Body of pancreas (tissue), 4 donors: ENCODE measurements around the gene ANKRD33B. TPM values are rescaled to one million over a fixed set of nuclear protein-coding genes. Genes with fewer than 3 reads are reported as not detected.

ENCODE experiments used
- ATAC-seq: fragments of 150-250 bp; one replicate; pipeline ENCODE4 v1.9.1; 2016
- DNase-seq, 4 donors: peaks; one replicate each; pipeline ENCODE4 v3.0.0-alpha.2; 2019
- H3K27ac ChIP-seq, 4 donors: fragments of 200-600 bp; sonication (generic); 1 replicate in 3 of 4; 2 replicates in 1 of 4; pipeline versions ENCODE4 v1.5.1 to v1.6.1; 2016 to 2019; ENCODE audit warnings: mild to moderate bottlenecking in 1 of 4, mixed read lengths in 1 of 4, moderate library complexity in 1 of 4
- H3K27me3 ChIP-seq, 2 donors: fragments of 200-600 bp; sonication (generic); one replicate each; pipeline ENCODE4 v1.6.0; 2016; ENCODE audit warnings: mild to moderate bottlenecking in 1 of 2
- H3K36me3 ChIP-seq, 2 donors: fragments of 200-600 bp; sonication (generic); replicated peaks in 1 of 2; 2 replicates each; pipeline ENCODE4 v1.5.1; 2016; ENCODE audit warnings: low read depth in 2 of 2; ENCODE audit not compliant: insufficient read depth in 1 of 2
- H3K4me1 ChIP-seq: fragments of 200-600 bp; sonication (generic); one replicate; pipeline ENCODE4 v1.6.0; 2016
- H3K4me3 ChIP-seq, 2 donors: fragments of 200-600 bp; sonication (generic); 1 replicate in 1 of 2; 2 replicates in 1 of 2; pipeline ENCODE4 v1.5.1; 2016 to 2019
- H3K9me3 ChIP-seq, 3 donors: fragments of 200-600 bp; sonication (generic); 1 replicate in 2 of 3; 2 replicates in 1 of 3; pipeline ENCODE4 v1.5.1; 2016
- POLR2A ChIP-seq, 3 donors: fragments of 450-650 bp; IDR thresholded peaks; one replicate each; pipeline ENCODE4 v1.6.1; 2016; ENCODE audit warnings: antibody characterized with exemption in 3 of 3, mild to moderate bottlenecking in 2 of 3
- WGBS, 2 donors: methylation state at CpG; one replicate each; pipeline ENCODE4 v1.1.5; 2017; 5-methylcytosine and 5-hydroxymethylcytosine counted together
- intact Hi-C: fragments of 100-400 bp; cut with DNase I; formaldehyde crosslinking; loops from one replicate; pipeline ENCODE4 v1.15.1; 2023
- small RNA-seq: library from RNA; depleted of rRNA; stranded (forward); fragments of <200 nt; gene quantifications from one replicate; pipeline ENCODE3, GENCODE V24; 2016
- total RNA-seq, 2 donors: library from RNA; depleted of rRNA; stranded (reverse); fragments of >200 nt; gene quantifications; one replicate each; pipeline ENCODE4 v1.1.0, GENCODE V29; 2016
- TF ChIP-seq, protein P1 (sequence below), 7 experiments: fragments of 450-650 bp in 4 of 7; fragments of 200-600 bp in 3 of 7; sonication (generic) in 3 of 7; IDR thresholded peaks; one replicate each; pipeline ENCODE4 v1.5.1; 2016 to 2019; ENCODE audit warnings: antibody characterized with exemption in 7 of 7

The ANKRD33B gene
- total RNA-seq, 2 donors from 2014 or later: 2.3 to 3.9 TPM

DNA sequence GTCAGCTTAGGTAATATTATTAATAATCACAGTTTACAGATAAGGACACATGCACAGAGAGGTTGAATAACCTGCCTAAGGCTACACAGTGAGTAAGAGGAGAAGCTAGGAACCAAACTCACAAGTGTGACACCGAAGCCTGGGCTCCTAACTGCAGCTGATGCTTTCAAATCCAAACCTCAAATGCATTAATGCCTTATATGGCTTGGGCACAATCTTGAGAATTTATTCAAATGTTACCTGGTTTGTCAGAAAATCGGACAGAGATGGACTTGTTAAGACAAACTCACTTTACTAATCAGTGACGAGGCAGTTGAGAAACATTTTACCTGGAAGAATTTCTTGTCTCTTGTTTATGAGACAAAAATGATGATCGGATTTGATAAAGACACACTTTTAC is 142.5 kb downstream of the ANKRD33B start:
- Histone ChIP-seq H3K4me1 (peaks cover 80% of the 10 kb centered on the region), H3K4me3 (no peak overlapping the region), H3K9me3 (no peaks in the 10 kb centered on the region), H3K27me3 (no peaks in the 10 kb centered on the region), H3K36me3 (no peaks in the 10 kb centered on the region), H3K27ac (peak overlapping the region in 2 of 4 donors; percentile 11 to 83)
- TF ChIP-seq POLR2A (IDR thresholded peaks at IDR 0.05): no peak
- TF ChIP-seq, protein P1, sequence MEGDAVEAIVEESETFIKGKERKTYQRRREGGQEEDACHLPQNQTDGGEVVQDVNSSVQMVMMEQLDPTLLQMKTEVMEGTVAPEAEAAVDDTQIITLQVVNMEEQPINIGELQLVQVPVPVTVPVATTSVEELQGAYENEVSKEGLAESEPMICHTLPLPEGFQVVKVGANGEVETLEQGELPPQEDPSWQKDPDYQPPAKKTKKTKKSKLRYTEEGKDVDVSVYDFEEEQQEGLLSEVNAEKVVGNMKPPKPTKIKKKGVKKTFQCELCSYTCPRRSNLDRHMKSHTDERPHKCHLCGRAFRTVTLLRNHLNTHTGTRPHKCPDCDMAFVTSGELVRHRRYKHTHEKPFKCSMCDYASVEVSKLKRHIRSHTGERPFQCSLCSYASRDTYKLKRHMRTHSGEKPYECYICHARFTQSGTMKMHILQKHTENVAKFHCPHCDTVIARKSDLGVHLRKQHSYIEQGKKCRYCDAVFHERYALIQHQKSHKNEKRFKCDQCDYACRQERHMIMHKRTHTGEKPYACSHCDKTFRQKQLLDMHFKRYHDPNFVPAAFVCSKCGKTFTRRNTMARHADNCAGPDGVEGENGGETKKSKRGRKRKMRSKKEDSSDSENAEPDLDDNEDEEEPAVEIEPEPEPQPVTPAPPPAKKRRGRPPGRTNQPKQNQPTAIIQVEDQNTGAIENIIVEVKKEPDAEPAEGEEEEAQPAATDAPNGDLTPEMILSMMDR (IDR thresholded peaks at IDR 0.05): no peak
- ATAC-seq: no peak
- WGBS, 2 donors: 79 to 80% methylated on average over 4 of the region's 4 CpGs
- intact Hi-C loops: loop anchor here (10.0 kb wide), 1 partner anchor 48 kb away; no protein-coding TSS in a partner anchor
- no peak for DNase-seq

Small RNA genes lying within 50 kb of the gene (small RNA-seq; reads per million reads assigned to genes)
- gene AC012629.4 (not detected), gene AC112200.1 (not detected)

Other genes with a start within 250 kb of the ANKRD33B start
- gene MARCHF6, start 210.4 kb upstream of the ANKRD33B start, total RNA-seq: 100 to 1,000 TPM in 1 of 2 donors, 10 to 100 TPM in 1; 76.5 to 116 TPM
- 1 to 10 TPM; 1.3 to 4.3 TPM for gene ROPN1L, start 122.2 kb upstream of the ANKRD33B start, total RNA-seq
- gene DAP, start 197.2 kb downstream of the ANKRD33B start, total RNA-seq: 100 to 1,000 TPM in 1 of 2 donors, 10 to 100 TPM in 1; 93.6 to 112 TPM